Kidney glomerular epithelial cell (primary cell): ENCODE measurements around the gene CPPED1.
A peak's percentile ranks its signal among the peaks of the same experiment; 100 is the strongest.

Experiments
- DNase-seq: peaks from one replicate; lab custom pipeline; 2025; lab: John Stamatoyannopoulos, UW

Gene CPPED1

DNA sequence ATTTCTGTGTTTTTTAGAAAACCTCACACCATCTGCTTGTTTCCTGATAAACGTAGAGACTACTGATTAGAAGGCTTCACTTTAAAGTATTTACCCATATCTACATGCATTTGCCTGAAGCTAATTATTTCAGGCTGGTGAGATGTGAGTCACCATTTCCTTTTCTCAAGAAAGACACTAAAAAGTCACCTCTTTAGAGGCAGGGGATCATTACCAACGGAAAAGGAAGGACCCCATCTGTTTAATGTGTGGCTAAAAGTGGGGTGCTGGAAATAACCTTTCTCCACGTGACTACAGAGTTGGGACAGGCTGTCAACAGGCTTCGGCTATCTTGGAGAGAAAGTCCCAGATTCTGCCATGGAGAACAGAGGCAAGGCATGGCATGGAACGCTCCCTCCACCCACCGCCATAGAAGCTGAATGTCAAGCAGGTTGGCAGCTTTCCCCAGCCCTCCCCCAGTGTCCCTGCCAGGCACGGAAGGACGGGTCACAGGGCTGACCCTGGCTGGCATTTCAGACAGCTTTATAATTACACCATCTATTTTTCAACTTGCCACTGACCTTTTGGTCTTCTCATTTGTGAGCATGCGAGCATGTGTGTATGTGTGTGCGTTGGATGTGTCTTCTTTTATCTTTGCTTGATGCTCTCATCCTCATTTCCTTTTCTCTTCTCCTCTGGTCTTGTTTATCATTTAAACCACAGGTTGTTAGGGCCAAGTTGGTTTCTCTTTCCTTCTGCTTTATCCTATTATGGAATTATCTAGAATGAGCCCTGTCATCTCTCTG is 157.0 kb downstream of the CPPED1 start:
- peak; percentile 75 for DNase-seq

DNA sequence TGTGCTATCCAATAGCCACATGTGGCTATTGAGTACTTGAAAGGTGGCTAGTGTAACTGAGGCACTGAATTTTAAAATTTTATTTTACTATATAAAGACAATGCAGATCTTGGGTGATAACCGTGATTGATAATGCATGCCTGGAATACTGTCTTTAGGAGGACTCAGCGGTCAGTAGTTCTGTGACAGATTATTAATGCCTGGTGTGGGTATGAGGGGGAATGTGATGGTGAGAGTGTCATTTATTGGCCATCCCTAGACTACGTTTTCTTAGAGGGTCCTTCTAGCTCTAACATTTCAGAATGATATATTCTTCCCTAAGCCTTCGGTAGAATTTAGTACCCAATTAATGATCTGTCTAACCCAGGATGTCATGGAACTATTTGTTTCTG is 157.6 kb downstream of the CPPED1 start:
- no peak for DNase-seq

DNA sequence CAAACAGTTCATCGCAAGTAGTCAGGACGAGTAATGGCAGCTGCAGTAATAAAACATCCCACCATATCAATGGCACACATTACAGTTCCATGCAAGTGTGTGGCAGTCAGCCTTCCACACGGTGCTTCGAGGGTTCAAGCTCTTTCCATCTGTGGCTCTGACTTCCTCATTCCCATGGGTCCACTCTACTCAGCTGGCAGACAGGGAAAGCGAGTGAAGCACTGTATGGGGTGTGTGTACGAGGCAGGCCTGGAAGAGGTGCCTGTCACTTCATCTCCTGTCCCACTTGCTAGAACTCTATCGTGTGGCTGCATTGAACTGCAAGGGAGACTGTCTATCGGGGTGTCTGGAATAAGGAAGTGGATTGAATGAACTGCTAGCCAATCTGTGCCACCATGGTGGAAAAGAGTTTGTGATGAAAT is 160.6 kb downstream of the CPPED1 start:
- DNase-seq = no peak

DNA sequence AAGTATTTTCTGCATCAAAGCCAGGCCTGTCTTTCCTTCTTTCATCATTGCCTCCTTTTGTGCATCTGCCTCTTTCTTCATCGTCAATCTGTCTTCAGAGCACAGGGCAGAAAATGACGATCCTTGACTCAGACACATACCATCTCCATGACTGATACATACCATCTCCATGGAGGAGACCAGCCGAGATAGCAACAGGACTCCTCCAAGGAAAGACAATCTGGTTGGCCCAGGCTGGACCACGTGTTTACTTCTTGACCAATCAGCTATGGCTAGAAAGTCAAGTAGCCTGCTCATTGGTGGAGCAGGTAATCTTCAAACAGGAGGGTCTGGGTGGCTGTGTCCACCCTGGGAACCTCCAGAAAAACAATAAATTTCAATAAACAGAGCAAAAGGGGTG is 164.6 kb downstream of the CPPED1 start:
- DNase-seq = peak; percentile 20

DNA sequence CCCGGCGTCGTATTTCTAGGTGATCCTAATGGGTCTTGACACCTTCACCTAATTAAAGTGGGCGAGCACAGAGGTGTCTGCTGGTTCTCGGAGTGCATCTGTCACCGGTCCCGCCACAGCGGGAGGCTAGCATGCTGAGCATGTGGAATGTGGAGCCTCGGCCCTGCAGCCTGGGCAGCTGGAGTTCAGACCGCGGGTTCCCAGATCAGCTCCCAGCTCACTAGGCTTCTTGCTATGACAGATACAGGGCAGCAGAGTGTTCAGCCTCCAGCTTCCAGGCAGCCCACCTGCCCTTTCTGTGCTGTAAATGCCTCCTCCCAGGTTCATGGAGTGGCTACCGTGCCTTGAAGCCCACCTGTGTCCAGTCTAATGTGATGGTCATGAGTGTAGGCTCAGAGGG is 166.7 kb downstream of the CPPED1 start:
- DNase-seq = no peak

DNA sequence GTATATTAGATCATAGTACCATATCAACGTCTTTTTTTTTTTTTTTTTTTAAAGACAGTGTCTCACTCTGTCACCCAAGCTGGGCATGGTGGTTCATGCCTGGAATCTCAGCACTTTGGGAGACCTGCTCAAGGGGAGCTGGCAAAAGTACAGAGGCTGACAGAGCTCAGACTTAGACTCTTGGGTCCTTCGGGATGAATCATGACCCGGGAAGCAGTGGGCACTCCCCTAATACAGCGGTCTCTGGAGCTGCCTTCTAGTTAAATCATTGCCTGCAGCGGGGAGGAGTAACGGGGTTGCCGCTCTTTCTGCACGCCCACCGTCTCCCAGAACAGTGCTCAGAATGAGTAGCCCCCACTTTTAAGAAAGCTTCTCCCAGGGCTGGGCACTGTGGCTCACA is 174.4 kb downstream of the CPPED1 start:
- DNase-seq = no peak

DNA sequence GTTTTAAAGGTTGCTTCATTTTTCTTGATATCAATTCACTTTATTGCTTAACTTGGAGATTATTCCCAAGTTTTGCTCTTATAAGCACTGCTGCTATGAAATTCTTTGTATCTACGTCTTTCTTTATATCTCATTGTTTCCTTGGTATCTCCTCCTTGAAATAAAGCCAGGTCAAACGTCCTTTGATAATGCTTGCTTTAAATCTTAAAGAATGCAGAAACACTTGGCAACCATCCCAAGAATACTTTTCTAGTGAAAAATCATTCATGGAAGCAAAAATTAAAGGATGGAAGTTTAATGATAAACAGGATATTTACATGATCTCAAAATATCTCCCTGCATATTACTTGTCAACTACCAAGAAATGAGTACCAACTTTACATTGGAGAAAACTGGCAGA is 175.2 kb downstream of the CPPED1 start:
- DNase-seq = peak; percentile 18

DNA sequence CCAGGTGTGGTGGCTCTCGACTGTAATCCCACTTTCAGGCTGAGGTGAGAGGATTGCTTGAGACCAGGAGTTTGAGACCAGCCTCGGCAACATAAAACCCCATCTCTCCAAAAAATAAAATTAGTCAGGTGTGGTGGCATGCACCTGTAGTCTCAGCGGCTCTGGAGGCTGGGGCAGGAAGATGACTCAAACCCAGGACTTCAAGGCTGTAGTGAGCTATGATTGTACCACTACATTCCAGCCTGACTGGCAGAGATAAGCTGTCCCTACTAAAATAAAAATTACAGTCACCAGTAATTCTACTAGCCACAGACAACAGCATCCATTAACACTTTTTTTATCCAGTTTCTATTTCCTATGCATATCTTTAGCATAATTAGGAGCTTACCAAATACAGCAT is 176.3 kb downstream of the CPPED1 start:
- DNase-seq = no peak

DNA sequence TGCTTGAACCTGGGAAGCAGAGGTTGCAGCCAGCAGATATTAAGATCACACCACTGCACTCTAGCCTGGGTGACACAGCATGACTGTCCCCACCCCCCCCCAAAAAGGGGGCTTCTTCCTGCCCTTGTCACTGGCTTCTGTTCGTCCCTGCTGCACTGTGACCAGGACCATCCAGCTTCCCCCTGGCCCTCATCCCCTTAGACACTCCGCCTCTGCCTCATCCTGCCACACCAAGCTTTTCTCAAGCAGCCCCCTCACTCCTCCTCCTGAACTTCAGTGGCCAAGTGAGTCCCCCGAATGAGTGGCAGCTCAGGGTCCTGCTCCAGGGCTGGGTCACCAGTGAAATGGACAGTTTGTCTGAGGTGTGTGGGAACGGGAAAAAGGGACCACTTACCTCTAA is 177.3 kb downstream of the CPPED1 start:
- no peak for DNase-seq

DNA sequence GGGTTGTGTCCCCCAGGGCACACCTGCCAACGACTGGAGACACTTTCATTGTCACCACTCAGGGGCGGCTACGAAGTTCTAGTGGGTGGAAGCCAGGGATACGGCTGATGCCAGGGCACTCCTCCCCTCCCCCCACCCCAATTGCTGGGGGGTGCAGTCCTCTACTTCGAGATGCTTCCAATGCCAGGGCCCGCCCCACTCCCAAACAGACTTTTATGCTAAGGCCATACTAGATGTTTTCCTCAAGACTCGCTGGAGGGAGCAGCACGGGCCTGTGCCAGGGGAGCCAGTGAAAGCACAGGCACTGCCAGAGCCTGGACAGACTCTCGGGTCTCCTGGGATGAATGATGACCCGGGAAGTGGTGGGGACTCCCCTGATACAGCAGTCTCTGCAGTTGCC is 178.0 kb downstream of the CPPED1 start:
- DNase-seq = no peak

DNA sequence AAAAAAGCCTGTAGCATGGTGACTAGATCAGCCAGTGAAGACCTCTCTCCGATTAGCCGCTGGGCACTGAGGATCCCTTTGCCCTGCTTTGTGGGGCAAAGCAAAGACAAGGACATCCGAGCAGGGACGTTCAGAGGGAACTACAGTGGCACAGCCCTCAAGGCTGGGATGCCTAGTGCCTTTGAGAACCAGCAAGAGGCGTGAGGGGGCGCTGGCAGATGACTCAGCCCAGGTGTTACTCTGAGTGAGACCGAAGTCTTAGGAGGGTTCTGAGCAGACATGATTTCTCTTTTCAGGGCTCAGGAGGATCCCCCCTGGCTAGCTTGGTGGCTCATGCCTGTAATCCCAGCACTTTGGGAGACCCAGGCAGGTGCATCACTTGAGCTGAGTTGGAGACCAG is 178.6 kb downstream of the CPPED1 start:
- no peak for DNase-seq

DNA sequence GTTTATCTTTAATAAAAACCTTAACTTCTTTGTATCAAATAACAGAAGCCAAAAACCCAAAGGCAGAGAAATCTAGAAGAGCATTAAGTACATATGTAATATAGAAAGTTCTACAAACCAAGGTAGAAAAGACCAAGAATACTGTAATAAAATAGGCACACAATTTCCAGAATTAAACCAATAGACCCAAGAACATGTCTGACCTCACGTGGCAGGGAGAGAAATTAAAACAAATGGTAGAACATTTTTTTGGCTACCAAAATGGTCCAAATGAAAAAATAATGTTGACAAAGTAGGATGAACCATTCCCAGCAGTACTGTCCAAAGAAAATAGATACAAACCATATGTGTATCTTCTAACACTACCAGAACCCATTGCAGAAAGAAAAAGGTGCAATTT is 183.5 kb downstream of the CPPED1 start:
- DNase-seq = no peak

DNA sequence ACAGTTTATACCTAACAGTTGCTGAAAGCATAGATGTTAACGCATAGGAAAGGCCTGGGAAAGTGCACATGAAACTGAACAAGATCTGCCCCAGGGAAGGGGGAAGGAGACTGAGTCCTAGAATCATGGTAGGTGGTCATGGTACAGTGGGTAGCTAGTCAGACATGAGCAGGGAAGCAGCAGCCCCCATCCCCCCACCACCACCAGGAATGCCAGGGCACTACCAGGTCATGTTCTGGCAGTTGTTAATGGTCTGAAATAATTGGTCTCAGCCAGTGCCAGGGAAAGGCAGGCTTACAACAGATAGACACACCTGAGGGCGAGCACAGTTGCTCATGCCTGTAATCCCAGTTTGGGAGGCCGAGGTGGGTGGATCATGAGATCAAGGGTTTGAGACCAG is 185.2 kb downstream of the CPPED1 start:
- peak; percentile 72 for DNase-seq

DNA sequence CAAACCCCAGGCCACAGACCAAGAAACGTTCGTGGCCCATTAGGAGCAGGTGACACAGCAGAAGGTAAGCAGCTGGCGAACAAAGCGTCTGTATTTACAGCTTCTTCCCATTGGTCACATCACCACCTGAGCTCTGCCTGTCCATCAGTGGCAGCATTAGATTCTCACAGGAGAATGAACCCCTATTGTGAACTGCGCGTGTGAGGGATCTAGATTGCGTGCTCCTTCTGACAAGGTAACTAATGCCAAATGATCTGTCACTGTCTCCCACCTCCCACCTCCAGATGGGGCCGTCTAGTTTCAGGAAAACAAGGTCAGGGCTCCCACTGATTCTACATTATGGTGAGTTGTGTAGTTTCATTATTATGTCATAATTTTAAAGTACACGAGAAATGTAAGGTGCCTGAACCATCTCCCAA is 186.3 kb downstream of the CPPED1 start:
- no peak for DNase-seq

DNA sequence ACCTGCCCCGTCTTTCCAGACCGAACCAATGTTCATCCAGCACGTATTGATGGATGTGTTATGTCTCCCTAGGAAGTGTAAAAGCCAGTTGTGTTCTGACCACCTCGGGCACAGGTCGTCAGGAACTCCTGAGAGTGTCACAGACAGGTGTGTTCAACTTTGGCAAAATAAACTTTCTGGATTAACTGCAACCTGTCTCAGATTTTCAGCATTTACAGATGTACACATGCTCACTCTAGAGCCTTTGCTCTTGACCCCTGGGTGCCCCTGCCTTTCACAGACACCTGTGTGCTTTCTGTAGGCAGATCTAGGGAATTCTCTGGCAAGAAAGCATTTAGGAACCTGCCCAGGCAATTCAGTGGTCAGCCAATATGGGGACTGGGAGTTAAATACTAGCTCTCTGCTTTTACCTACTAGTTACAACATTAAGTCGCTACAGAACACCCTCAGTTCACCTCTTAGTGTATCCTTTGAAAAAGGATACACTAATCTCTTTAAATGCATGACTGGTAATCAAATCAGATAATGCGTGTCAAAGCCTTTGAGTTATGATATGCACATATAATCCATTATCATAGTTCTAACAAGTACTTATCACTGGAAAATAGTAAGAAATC is 188.9 kb downstream of the CPPED1 start:
- no peak for DNase-seq

DNA sequence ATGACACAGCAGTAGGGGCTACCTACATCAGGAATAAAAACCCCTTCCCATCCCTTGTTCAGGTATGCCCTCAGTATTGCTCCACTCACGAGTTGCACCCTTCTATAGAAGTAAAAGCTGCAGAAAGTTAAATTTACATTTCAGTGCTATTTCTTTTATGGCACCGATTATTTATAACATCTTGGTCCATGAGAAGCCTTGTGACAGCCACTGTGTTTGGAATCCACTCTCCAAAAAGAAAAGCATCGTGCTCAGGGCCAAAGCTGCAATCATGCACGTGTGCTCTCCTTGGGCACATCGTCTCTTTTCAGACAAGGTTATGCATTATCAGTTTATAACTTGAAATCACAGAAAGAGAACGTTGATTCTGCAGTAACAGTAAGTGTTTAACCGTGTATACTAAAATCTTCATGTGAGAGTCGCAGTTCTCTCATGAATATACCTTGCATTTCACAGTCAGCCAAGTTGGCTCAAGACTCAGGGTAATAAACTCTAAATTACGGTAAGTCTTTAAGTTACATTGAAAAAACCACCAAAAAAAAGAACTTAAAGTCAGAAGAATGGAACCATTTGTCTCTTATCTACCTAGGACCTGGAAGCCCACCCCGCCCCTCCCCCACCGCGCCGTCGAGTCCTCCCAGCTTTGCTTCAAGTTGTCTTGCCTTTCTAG is 189.6 kb downstream of the CPPED1 start:
- no peak for DNase-seq

DNA sequence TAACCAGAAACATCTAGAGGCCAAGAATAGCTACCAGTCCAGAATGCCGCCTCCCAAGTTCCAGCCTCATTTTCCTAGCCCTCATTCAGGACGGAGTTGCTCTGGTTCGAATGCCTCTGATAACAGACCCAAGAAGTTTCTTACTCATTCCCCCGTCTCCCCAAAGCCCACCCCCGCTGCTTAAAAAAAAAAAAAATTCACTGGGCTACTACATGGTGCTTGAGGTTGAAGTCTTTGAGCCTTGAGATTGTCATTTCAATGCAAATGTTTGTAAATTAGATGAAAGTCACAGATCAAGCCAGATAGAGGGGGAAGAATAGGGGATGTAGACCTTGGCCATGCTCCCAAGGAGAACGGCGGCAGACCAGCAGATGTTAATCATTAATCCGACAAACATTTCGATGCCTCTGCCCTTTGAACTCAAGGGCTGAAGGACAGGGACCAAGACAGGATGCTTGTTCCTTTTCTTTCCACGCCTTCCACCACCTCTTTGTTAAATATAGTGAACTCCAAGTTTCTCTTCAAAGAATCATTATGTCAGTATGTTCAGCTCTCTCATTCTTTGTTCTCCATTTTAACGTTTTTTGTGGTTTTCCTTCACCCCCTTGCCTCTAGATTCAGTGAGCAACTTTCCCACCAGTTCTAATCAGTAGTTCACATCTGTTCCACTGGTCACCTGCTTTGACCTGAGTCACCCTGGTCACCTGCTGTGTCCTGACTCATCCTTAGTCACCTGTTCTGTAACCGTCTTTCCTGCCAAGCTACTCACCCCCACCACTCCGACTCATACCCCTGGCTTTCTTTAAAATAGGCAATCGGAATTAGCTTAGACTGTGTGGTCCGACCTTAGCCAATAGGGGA is 190.3 kb downstream of the CPPED1 start:
- peak; percentile 78 for DNase-seq

DNA sequence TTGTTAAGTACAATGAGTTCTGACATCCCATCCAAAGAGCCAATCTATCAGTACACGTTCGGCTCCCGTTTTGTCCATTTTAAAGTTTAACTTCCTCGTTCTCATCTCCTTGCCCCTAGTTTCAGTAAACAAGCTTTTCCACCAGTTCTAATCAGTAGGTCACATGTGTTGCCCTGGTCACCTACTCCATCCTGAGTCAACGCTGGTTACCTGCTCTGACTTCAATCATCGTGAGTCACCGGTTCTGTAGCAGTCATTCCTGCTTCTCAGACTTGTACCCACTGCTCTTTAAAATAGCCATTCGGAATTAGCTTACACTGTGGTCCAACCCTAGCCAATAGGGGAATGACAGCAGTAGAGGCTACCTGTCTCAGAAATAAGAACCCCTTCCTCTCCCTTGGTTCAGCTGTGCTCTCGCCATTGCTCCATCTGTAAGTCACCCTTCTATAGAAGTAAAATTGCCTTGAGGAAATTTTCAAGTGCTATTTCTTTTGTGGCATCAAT is 191.0 kb downstream of the CPPED1 start:
- peak; percentile 50 for DNase-seq

DNA sequence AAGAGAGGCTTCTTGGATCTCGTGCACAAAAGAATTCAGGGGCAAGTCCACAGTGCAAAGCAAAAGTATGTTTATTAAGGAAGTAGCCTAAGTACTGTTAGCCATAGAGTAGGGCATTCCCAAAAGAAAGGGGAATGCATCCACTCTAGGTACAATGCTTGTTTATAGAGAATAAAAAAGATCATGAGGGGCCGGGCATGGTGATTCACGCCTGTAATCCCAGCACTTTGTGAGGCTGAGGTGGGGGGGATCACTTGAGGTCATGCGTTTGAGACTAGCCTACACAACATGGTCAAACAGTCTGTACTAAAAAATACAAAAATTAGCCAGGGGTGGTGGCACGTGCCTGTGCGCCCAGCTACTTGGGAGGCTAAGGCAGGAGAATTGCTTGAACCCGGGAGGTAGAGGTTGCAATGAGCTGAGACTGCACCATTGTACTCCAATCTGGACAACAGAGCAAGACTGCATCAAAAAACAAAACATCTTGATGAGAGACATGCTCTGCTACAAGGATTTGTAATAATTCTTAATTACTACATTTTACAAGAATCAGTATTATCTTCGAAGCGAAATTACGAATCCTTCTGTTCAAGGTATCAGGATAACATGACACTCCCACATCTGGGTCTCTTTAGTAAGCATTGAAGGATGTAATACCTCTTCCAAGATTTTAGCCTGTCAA is 191.6 kb downstream of the CPPED1 start:
- no peak for DNase-seq

DNA sequence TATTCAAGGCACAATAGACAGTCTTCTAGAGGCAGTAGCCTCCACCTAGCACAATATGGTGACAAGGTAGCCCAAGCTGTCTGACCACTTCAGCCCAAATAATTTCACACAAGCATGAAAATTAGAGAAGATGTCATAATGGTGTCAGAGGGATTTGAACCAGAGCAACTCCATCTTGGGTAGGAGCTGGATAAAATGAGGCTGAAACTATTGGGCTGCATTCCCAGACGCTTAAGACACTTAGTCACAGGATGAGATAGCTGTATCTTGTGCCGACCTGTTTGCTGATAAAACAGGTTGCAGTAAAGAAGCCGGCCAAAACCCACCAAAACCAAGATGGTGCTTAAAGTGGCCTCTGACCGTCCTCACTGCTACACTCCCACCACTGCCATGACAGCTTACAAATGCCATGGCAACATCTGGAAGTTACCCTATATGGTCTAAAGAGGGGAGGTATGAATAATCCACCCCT is 192.6 kb downstream of the CPPED1 start:
- no peak for DNase-seq

DNA sequence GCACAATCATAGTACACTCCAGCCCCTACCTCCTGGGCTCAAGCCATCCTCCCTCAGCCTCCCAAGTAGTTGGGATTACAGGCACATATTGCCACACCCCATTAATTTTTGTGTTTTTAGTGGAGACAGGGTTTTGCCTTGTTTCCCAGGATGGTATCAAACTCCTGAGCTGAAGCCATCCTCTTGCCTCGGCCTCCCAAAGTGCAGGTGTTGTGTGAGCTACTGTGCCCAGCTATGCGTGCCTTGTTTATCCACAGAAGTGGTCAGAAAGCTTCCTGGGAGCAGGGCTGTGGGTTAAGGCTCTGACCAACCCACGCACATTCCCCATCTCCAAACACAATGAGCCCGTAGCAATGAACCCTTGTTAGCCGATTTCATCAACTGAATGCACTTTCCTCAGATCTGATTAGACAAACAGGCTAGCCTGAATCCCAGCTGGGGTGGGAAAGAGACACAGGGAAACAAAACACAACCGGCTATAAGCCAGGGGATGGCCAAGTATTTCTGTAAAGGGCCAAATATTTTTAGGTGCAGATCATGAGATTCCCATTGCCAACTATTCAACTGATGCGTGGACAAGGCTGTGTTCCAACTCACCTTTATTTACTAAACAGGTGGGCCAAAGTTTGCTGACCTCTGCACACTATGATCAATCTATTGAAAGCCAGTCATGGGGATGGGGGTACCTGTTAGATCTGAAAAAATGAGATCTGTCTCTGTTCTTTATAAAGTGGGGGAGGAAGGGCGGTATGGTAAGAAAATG is 193.6 kb downstream of the CPPED1 start:
- DNase-seq = peak; percentile 77
